ENCODE results near the gene SLC44A2.
A peak's percentile ranks its signal among the peaks of the same experiment; 100 is the strongest.

The SLC44A2 gene

GRCh38 chr19:10615429-10616023 is 9.8 kb upstream of the SLC44A2 start:
- no peaks in the 10 kb centered on the region for H3K9me3 ChIP-seq (ENCODE audit: control insufficient read depth, low read length)
- WGBS, 2 experiments = 94 to 95% methylated on average over 14 of the region's 14 CpGs

GRCh38 chr19:10617409-10618121 is 7.8 kb upstream of the SLC44A2 start:
- H3K36me3 ChIP-seq (ENCODE audit: control insufficient read depth, insufficient read depth, low read length) = no peaks in the 10 kb centered on the region
- no peaks in the 10 kb centered on the region for H3K4me1 ChIP-seq (ENCODE audit: control insufficient read depth, insufficient read depth, low read length)
- H3K4me3 ChIP-seq (ENCODE audit: insufficient read depth, low read depth, low read length) = no peak overlapping the region
- no peaks in the 10 kb centered on the region for H3K27me3 ChIP-seq (ENCODE audit: control insufficient read depth, insufficient read depth, low read length, poor library complexity, severe bottlenecking)
- no peaks in the 10 kb centered on the region for H3K9me3 ChIP-seq (ENCODE audit: control insufficient read depth, low read length)
- WGBS, 2 experiments = 96% methylated on average over 15 of the region's 15 CpGs
- H3K27ac ChIP-seq (ENCODE audit: insufficient read depth, low read depth, low read length, poor library complexity, severe bottlenecking) = no peak overlapping the region

More at GRCh38 chr19:10615429-10616023, 9.8 kb upstream of the SLC44A2 start:
- H3K27me3 ChIP-seq (ENCODE audit: control insufficient read depth, insufficient read depth, low read length, poor library complexity, severe bottlenecking) = no peaks in the 10 kb centered on the region
- no peaks in the 10 kb centered on the region for H3K4me1 ChIP-seq (ENCODE audit: control insufficient read depth, insufficient read depth, low read length)
- H3K36me3 ChIP-seq (ENCODE audit: control insufficient read depth, insufficient read depth, low read length) = no peaks in the 10 kb centered on the region
- no peak overlapping the region for H3K4me3 ChIP-seq (ENCODE audit: insufficient read depth, low read depth, low read length)
- no peak overlapping the region for H3K27ac ChIP-seq (ENCODE audit: insufficient read depth, low read depth, low read length, poor library complexity, severe bottlenecking)

GRCh38 chr19:10618846-10619245 is 6.5 kb upstream of the SLC44A2 start:
- Histone ChIP-seq H3K4me3 (ENCODE audit: insufficient read depth, low read depth, low read length) (no peak overlapping the region), H3K27ac (ENCODE audit: insufficient read depth, low read depth, low read length, poor library complexity, severe bottlenecking) (no peak overlapping the region), H3K4me1 (ENCODE audit: control insufficient read depth, insufficient read depth, low read length) (no peaks in the 10 kb centered on the region), H3K36me3 (ENCODE audit: control insufficient read depth, insufficient read depth, low read length) (no peaks in the 10 kb centered on the region), H3K9me3 (ENCODE audit: control insufficient read depth, low read length) (no peaks in the 10 kb centered on the region), H3K27me3 (ENCODE audit: control insufficient read depth, insufficient read depth, low read length, poor library complexity, severe bottlenecking) (no peaks in the 10 kb centered on the region)
- 93 to 97% methylated on average over 8 of the region's 8 CpGs for whole genome bisulfite sequencing, 2 experiments

GRCh38 chr19:10620786-10621185 is 4.6 kb upstream of the SLC44A2 start:
- 94 to 96% methylated on average over 4 of the region's 4 CpGs for WGBS, 2 experiments
- no peak overlapping the region for H3K4me3 ChIP-seq (ENCODE audit: insufficient read depth, low read depth, low read length)
- no peaks in the 10 kb centered on the region for H3K27me3 ChIP-seq (ENCODE audit: control insufficient read depth, insufficient read depth, low read length, poor library complexity, severe bottlenecking)
- no peaks in the 10 kb centered on the region for H3K36me3 ChIP-seq (ENCODE audit: control insufficient read depth, insufficient read depth, low read length)
- no peaks in the 10 kb centered on the region for H3K9me3 ChIP-seq (ENCODE audit: control insufficient read depth, low read length)
- peaks cover 3% of the 10 kb centered on the region for H3K4me1 ChIP-seq (ENCODE audit: control insufficient read depth, insufficient read depth, low read length)
- no peak overlapping the region for H3K27ac ChIP-seq (ENCODE audit: insufficient read depth, low read depth, low read length, poor library complexity, severe bottlenecking)

- no peak overlapping the region for H3K27ac ChIP-seq (ENCODE audit: insufficient read depth, low read depth, low read length, poor library complexity, severe bottlenecking)
- no peak overlapping the region for H3K4me3 ChIP-seq (ENCODE audit: insufficient read depth, low read depth, low read length)
- no peaks in the 10 kb centered on the region for H3K27me3 ChIP-seq (ENCODE audit: control insufficient read depth, insufficient read depth, low read length, poor library complexity, severe bottlenecking)
- peaks cover 4% of the 10 kb centered on the region for H3K4me1 ChIP-seq (ENCODE audit: control insufficient read depth, insufficient read depth, low read length)
- 93 to 96% methylated on average over 8 of the region's 8 CpGs for whole genome bisulfite sequencing, 2 experiments
- H3K9me3 ChIP-seq (ENCODE audit: control insufficient read depth, low read length) = no peaks in the 10 kb centered on the region
- H3K36me3 ChIP-seq (ENCODE audit: control insufficient read depth, insufficient read depth, low read length) = no peaks in the 10 kb centered on the region
Observed at GRCh38 chr19:10621966-10622365, 3.4 kb upstream of the SLC44A2 start.

- no peaks in the 10 kb centered on the region for H3K9me3 ChIP-seq (ENCODE audit: control insufficient read depth, low read length)
- peaks cover 4% of the 10 kb centered on the region for H3K4me1 ChIP-seq (ENCODE audit: control insufficient read depth, insufficient read depth, low read length)
- H3K36me3 ChIP-seq (ENCODE audit: control insufficient read depth, insufficient read depth, low read length) = peaks cover 10% of the 10 kb centered on the region
- H3K27me3 ChIP-seq (ENCODE audit: control insufficient read depth, insufficient read depth, low read length, poor library complexity, severe bottlenecking) = no peaks in the 10 kb centered on the region
- H3K27ac ChIP-seq (ENCODE audit: insufficient read depth, low read depth, low read length, poor library complexity, severe bottlenecking) = peak overlapping the region; percentile 86
- 90 to 92% methylated on average over 6 of the region's 6 CpGs for WGBS, 2 experiments
- H3K4me3 ChIP-seq (ENCODE audit: insufficient read depth, low read depth, low read length) = peak overlapping the region; percentile 50
Observed at GRCh38 chr19:10624585-10624984, 768 bp upstream of the SLC44A2 start.

- H3K27me3 ChIP-seq (ENCODE audit: control insufficient read depth, insufficient read depth, low read length, poor library complexity, severe bottlenecking) = no peaks in the 10 kb centered on the region
- H3K27ac ChIP-seq (ENCODE audit: insufficient read depth, low read depth, low read length, poor library complexity, severe bottlenecking) = peak overlapping the region; percentile 86
- peaks cover 4% of the 10 kb centered on the region for H3K4me1 ChIP-seq (ENCODE audit: control insufficient read depth, insufficient read depth, low read length)
- H3K36me3 ChIP-seq (ENCODE audit: control insufficient read depth, insufficient read depth, low read length) = peaks cover 10% of the 10 kb centered on the region
- H3K9me3 ChIP-seq (ENCODE audit: control insufficient read depth, low read length) = no peaks in the 10 kb centered on the region
- peak overlapping the region; percentile 50 for H3K4me3 ChIP-seq (ENCODE audit: insufficient read depth, low read depth, low read length)
- 18 to 25% methylated on average over 10 of the region's 10 CpGs for WGBS, 2 experiments
Observed at GRCh38 chr19:10625762-10626138, 397 bp downstream of the SLC44A2 start.

- H3K27ac ChIP-seq (ENCODE audit: insufficient read depth, low read depth, low read length, poor library complexity, severe bottlenecking) = no peak overlapping the region
- H3K4me3 ChIP-seq (ENCODE audit: insufficient read depth, low read depth, low read length) = no peak overlapping the region
- H3K9me3 ChIP-seq (ENCODE audit: control insufficient read depth, low read length) = no peaks in the 10 kb centered on the region
- no peaks in the 10 kb centered on the region for H3K4me1 ChIP-seq (ENCODE audit: control insufficient read depth, insufficient read depth, low read length)
- WGBS, 2 experiments = 92 to 96% methylated on average over 14 of the region's 14 CpGs
- H3K36me3 ChIP-seq (ENCODE audit: control insufficient read depth, insufficient read depth, low read length) = peaks cover 52% of the 10 kb centered on the region
- H3K27me3 ChIP-seq (ENCODE audit: control insufficient read depth, insufficient read depth, low read length, poor library complexity, severe bottlenecking) = no peaks in the 10 kb centered on the region
Observed at GRCh38 chr19:10631874-10632273, 6.5 kb downstream of the SLC44A2 start.

- no peaks in the 10 kb centered on the region for H3K4me1 ChIP-seq (ENCODE audit: control insufficient read depth, insufficient read depth, low read length)
- WGBS, 2 experiments = 96% methylated on average over 7 of the region's 7 CpGs
Observed at GRCh38 chr19:10634430-10634829, 9.1 kb downstream of the SLC44A2 start.

GRCh38 chr19:10634963-10635362 is 9.6 kb downstream of the SLC44A2 start:
- Histone ChIP-seq H3K4me3 (ENCODE audit: insufficient read depth, low read depth, low read length) (no peak overlapping the region), H3K36me3 (ENCODE audit: control insufficient read depth, insufficient read depth, low read length) (peaks cover 54% of the 10 kb centered on the region), H3K27ac (ENCODE audit: insufficient read depth, low read depth, low read length, poor library complexity, severe bottlenecking) (no peak overlapping the region), H3K4me1 (ENCODE audit: control insufficient read depth, insufficient read depth, low read length) (no peaks in the 10 kb centered on the region), H3K9me3 (ENCODE audit: control insufficient read depth, low read length) (no peaks in the 10 kb centered on the region), H3K27me3 (ENCODE audit: control insufficient read depth, insufficient read depth, low read length, poor library complexity, severe bottlenecking) (no peaks in the 10 kb centered on the region)
- 91 to 95% methylated on average over 6 of the region's 6 CpGs for whole genome bisulfite sequencing, 2 experiments

More at GRCh38 chr19:10634430-10634829, 9.1 kb downstream of the SLC44A2 start:
- Histone ChIP-seq H3K27me3 (ENCODE audit: control insufficient read depth, insufficient read depth, low read length, poor library complexity, severe bottlenecking) (no peaks in the 10 kb centered on the region), H3K36me3 (ENCODE audit: control insufficient read depth, insufficient read depth, low read length) (peaks cover 54% of the 10 kb centered on the region), H3K9me3 (ENCODE audit: control insufficient read depth, low read length) (no peaks in the 10 kb centered on the region), H3K27ac (ENCODE audit: insufficient read depth, low read depth, low read length, poor library complexity, severe bottlenecking) (no peak overlapping the region), H3K4me3 (ENCODE audit: insufficient read depth, low read depth, low read length) (no peak overlapping the region)

Measured in ectodermal cell (in vitro differentiated cells).